Measurements from ENCODE around the gene SOCS1.

Gene SOCS1

GRCh38 chr16:11208916-11209665, 46.9 kb downstream of the SOCS1 start:
- no peak for DNase-seq (ENCODE audit: low read depth in 1 of 2, low spot score in 1 of 2)

- no peak for DNase-seq (ENCODE audit: low read depth in 1 of 2, low spot score in 1 of 2)
These were observed 48.4 kb downstream of the SOCS1 start for GRCh38 chr16:11207646-11208045.

- DNase-seq (ENCODE audit: low read depth in 1 of 2, low spot score in 1 of 2) = no peak
These were observed 50.0 kb downstream of the SOCS1 start for GRCh38 chr16:11205754-11206581.

GRCh38 chr16:11205065-11205699, 50.8 kb downstream of the SOCS1 start:
- no peak for DNase-seq (ENCODE audit: low read depth in 1 of 2, low spot score in 1 of 2)

- no peak for DNase-seq (ENCODE audit: low read depth in 1 of 2, low spot score in 1 of 2)
These were observed 51.4 kb downstream of the SOCS1 start for GRCh38 chr16:11204513-11205047.
